ENCODE data around the gene ERVK3-1.
A peak's percentile ranks its signal among the peaks of the same experiment; 100 is the strongest.
"Not testable (repeated sequence)": the region's sequence is repeated elsewhere in the genome, so short reads cannot be mapped to it uniquely, and the experiment has no call there.

Gene ERVK3-1

GRCh38 chr19:58346961-58347929 lies 42.1 kb downstream of the ERVK3-1 start:
- DNase-seq (ENCODE audit: low read depth) = peak; percentile 36

GRCh38 chr19:58348080-58348479 lies 42.9 kb downstream of the ERVK3-1 start:
- DNase-seq (ENCODE audit: low read depth) = not testable (repeated sequence)

- DNase-seq (ENCODE audit: low read depth) = no peak
Measured at GRCh38 chr19:58349590-58349989, 44.4 kb downstream of the ERVK3-1 start.

- DNase-seq (ENCODE audit: low read depth) = peak; percentile 13
Measured at GRCh38 chr19:58350001-58350861, 45.1 kb downstream of the ERVK3-1 start.

GRCh38 chr19:58350871-58351557 lies 45.8 kb downstream of the ERVK3-1 start:
- DNase-seq (ENCODE audit: low read depth) = no peak

GRCh38 chr19:58351558-58351878 lies 46.3 kb downstream of the ERVK3-1 start:
- DNase-seq (ENCODE audit: low read depth) = no peak

- DNase-seq (ENCODE audit: low read depth) = no peak
Measured at GRCh38 chr19:58351990-58352755, 47.0 kb downstream of the ERVK3-1 start.

- DNase-seq (ENCODE audit: low read depth) = no peak
Measured at GRCh38 chr19:58352760-58353671, 47.8 kb downstream of the ERVK3-1 start, which contains the start of gene A1BG. TSS of gene A1BG (minus strand) at chr19:58353492. CDS start at chr19:58353437, 55 bp downstream.

- no peak for DNase-seq (ENCODE audit: low read depth)
Measured at GRCh38 chr19:58353717-58354477, 48.7 kb downstream of the ERVK3-1 start.

- no peak for DNase-seq (ENCODE audit: low read depth)
Measured at GRCh38 chr19:58354478-58355030, 49.4 kb downstream of the ERVK3-1 start.

GRCh38 chr19:58355215-58355796 lies 50.1 kb downstream of the ERVK3-1 start:
- no peak for DNase-seq (ENCODE audit: low read depth)

- DNase-seq (ENCODE audit: low read depth) = peak; percentile 21
Measured at GRCh38 chr19:58355908-58356765, 51.0 kb downstream of the ERVK3-1 start.

GRCh38 chr19:58356766-58357480 lies 51.7 kb downstream of the ERVK3-1 start:
- peak; percentile 16 for DNase-seq (ENCODE audit: low read depth)

GRCh38 chr19:58357481-58358145 lies 52.4 kb downstream of the ERVK3-1 start:
- no peak for DNase-seq (ENCODE audit: low read depth)

- DNase-seq (ENCODE audit: low read depth) = no peak
Measured at GRCh38 chr19:58361900-58362271, 56.7 kb downstream of the ERVK3-1 start.

GRCh38 chr19:58362272-58362994 lies 57.3 kb downstream of the ERVK3-1 start, which contains the start of gene ZNF497:
TSS of gene ZNF497 (minus strand) at chr19:58362751. CDS start at chr19:58357635, 5,116 bp downstream.
- peak; percentile 91 for DNase-seq (ENCODE audit: low read depth)

All from amniotic epithelial cell (primary cell).